ENCODE measurements around the gene CWC27. TPM values are rescaled to one million over a fixed set of nuclear protein-coding genes. Genes with fewer than 3 reads are reported as not detected.

Gene CWC27
- total and polyA plus RNA-seq, 2 of the 13 experiments (the other 11 are each of a cell fraction or from before 2014, with no cell fraction given): 21.1 to 25.7 TPM

DNA sequence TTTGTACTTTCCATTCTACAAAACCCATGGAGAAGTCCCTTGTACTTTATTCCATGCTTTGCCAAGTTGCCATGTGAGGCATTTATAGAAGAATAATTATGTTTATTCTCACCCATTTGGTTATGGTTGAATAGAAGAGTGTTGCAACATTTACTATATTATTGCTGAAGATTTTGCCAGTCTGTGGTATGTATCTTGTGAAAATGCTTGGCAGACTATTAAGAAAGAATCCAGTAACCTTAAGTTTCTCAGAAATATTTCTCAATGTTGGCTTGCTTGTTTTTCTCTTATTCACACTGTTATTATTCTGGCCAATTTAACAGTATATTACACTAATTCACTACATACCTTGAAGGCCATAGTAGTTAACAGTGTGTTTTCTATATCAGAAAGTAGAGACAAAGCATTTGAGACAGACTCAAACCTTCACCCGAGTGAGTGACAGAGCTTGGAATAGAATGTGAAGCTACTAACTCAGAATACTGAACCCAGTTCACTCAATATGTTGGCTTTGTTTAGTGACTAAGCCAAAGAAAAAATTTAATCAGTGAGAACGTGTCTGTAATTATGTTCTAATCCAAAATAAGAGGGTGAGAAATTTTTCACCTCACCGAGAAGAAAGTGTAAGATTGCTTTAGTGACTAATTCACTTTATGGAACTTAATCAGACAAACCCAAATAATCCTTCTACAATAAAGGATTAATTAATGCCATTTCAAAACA, 184.4 kb downstream of the CWC27 start:
- no peak for FAIRE-seq
- BruUV-seq (replicated peaks): no TSS peak
- in situ Hi-C loops (cut with HindIII; ENCODE audit: extremely low pct_ligation_motif_present, low pct_unique_long_range_greater_than_20kb): loop anchor here (25.0 kb wide), 1 partner anchor 534 kb away; the partner anchor contains the start of gene ADAMTS6
- Histone ChIP-seq H3K27ac (ENCODE audit: extremely low read length, insufficient read depth, low read length) (no peak overlapping the region), H2AFZ (ENCODE audit: low read length) (no peak overlapping the region), H4K20me1 (ENCODE audit: insufficient read depth, low read length) (no peaks in the 10 kb centered on the region), H3K4me3 (replicated peaks in 1 of 3; ENCODE audit: insufficient read depth in 1 of 3, low read depth in 2 of 3, low read length in 3 of 3) (no peak overlapping the region), H3K36me3 (replicated peaks in 1 of 2; ENCODE audit: control insufficient read depth in 1 of 2, insufficient read depth in 2 of 2, low read length in 2 of 2) (no peaks in the 10 kb centered on the region), H3K9me3 (ENCODE audit: low read length) (no peaks in the 10 kb centered on the region), H3K4me2 (ENCODE audit: low read depth, low read length) (no peak overlapping the region), H3K27me3 (ENCODE audit: control insufficient read depth in 1 of 2, insufficient read depth in 2 of 2, low read length in 2 of 2) (no peaks in the 10 kb centered on the region), H3K79me2 (ENCODE audit: insufficient read depth, low read length) (no peaks in the 10 kb centered on the region), H3K9ac (ENCODE audit: insufficient read depth, low read depth, low read length) (no peak overlapping the region), H3K4me1 (ENCODE audit: insufficient read depth, low read length) (no peaks in the 10 kb centered on the region)
- ATAC-seq: no peak
- no peak for DNase-seq (ENCODE audit: low spot score)
- intact Hi-C loops (cut with micrococcal nuclease; ENCODE audit: unreplicated experiment): no loop called here
- ChIA-PET CTCF (ENCODE audit: low intra/inter-chr PET ratio, low total read pairs) (no interaction called here), POLR2A (no interaction called here)
- TF ChIP-seq PPARG (CRISPR knock-in tag; conservative IDR thresholded peaks at IDR 0.05) (no peak), TGIF2 (CRISPR knock-in tag; IDR thresholded peaks at IDR 0.05) (no peak), ZFP62 (CRISPR knock-in tag; IDR thresholded peaks at IDR 0.05) (no peak), MED13 (CRISPR knock-in tag; IDR thresholded peaks at IDR 0.05) (no peak), MAZ (IDR thresholded peaks at IDR 0.05; ENCODE audit: borderline replicate concordance, low read depth, low read length) (no peak), MAZ (CRISPR knock-in tag; IDR thresholded peaks at IDR 0.05; ENCODE audit: low read depth) (no peak), ZNF713 (CRISPR knock-in tag; IDR thresholded peaks at IDR 0.05) (no peak), GTF2F1 (IDR thresholded peaks at IDR 0.05; ENCODE audit: low read length) (no peak)
- TF ChIP-seq, protein P1, sequence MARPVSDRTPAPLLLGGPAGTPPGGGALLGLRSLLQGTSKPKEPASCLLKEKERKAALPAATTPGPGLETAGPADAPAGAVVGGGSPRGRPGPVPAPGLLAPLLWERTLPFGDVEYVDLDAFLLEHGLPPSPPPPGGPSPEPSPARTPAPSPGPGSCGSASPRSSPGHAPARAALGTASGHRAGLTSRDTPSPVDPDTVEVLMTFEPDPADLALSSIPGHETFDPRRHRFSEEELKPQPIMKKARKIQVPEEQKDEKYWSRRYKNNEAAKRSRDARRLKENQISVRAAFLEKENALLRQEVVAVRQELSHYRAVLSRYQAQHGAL (CRISPR knock-in tag; IDR thresholded peaks at IDR 0.05; ENCODE audit: not compliant biosample characterization): no peak
- TF ChIP-seq, protein P2, sequence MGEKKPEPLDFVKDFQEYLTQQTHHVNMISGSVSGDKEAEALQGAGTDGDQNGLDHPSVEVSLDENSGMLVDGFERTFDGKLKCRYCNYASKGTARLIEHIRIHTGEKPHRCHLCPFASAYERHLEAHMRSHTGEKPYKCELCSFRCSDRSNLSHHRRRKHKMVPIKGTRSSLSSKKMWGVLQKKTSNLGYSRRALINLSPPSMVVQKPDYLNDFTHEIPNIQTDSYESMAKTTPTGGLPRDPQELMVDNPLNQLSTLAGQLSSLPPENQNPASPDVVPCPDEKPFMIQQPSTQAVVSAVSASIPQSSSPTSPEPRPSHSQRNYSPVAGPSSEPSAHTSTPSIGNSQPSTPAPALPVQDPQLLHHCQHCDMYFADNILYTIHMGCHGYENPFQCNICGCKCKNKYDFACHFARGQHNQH (CRISPR knock-in tag; IDR thresholded peaks at IDR 0.05): no peak
- TF ChIP-seq, protein P3, sequence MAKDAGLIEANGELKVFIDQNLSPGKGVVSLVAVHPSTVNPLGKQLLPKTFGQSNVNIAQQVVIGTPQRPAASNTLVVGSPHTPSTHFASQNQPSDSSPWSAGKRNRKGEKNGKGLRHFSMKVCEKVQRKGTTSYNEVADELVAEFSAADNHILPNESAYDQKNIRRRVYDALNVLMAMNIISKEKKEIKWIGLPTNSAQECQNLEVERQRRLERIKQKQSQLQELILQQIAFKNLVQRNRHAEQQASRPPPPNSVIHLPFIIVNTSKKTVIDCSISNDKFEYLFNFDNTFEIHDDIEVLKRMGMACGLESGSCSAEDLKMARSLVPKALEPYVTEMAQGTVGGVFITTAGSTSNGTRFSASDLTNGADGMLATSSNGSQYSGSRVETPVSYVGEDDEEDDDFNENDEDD (CRISPR knock-in tag; IDR thresholded peaks at IDR 0.05; ENCODE audit: borderline replicate concordance): no peak
- TF ChIP-seq, protein P4, sequence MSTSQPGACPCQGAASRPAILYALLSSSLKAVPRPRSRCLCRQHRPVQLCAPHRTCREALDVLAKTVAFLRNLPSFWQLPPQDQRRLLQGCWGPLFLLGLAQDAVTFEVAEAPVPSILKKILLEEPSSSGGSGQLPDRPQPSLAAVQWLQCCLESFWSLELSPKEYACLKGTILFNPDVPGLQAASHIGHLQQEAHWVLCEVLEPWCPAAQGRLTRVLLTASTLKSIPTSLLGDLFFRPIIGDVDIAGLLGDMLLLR (CRISPR knock-in tag; IDR thresholded peaks at IDR 0.05): no peak
- TF ChIP-seq, protein P5, sequence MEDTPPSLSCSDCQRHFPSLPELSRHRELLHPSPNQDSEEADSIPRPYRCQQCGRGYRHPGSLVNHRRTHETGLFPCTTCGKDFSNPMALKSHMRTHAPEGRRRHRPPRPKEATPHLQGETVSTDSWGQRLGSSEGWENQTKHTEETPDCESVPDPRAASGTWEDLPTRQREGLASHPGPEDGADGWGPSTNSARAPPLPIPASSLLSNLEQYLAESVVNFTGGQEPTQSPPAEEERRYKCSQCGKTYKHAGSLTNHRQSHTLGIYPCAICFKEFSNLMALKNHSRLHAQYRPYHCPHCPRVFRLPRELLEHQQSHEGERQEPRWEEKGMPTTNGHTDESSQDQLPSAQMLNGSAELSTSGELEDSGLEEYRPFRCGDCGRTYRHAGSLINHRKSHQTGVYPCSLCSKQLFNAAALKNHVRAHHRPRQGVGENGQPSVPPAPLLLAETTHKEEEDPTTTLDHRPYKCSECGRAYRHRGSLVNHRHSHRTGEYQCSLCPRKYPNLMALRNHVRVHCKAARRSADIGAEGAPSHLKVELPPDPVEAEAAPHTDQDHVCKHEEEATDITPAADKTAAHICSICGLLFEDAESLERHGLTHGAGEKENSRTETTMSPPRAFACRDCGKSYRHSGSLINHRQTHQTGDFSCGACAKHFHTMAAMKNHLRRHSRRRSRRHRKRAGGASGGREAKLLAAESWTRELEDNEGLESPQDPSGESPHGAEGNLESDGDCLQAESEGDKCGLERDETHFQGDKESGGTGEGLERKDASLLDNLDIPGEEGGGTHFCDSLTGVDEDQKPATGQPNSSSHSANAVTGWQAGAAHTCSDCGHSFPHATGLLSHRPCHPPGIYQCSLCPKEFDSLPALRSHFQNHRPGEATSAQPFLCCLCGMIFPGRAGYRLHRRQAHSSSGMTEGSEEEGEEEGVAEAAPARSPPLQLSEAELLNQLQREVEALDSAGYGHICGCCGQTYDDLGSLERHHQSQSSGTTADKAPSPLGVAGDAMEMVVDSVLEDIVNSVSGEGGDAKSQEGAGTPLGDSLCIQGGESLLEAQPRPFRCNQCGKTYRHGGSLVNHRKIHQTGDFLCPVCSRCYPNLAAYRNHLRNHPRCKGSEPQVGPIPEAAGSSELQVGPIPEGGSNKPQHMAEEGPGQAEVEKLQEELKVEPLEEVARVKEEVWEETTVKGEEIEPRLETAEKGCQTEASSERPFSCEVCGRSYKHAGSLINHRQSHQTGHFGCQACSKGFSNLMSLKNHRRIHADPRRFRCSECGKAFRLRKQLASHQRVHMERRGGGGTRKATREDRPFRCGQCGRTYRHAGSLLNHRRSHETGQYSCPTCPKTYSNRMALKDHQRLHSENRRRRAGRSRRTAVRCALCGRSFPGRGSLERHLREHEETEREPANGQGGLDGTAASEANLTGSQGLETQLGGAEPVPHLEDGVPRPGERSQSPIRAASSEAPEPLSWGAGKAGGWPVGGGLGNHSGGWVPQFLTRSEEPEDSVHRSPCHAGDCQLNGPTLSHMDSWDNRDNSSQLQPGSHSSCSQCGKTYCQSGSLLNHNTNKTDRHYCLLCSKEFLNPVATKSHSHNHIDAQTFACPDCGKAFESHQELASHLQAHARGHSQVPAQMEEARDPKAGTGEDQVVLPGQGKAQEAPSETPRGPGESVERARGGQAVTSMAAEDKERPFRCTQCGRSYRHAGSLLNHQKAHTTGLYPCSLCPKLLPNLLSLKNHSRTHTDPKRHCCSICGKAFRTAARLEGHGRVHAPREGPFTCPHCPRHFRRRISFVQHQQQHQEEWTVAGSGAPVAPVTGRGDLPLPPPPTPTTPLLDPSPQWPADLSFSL (CRISPR knock-in tag; IDR thresholded peaks at IDR 0.05): no peak
- 99% methylated on average over 3 of the region's 3 CpGs for WGBS (ENCODE audit: low lambda C conversion rate)
